ENCODE data around the gene KRT76.

Gene KRT76

GRCh38 chr12:52753283-52753682 lies 23.9 kb downstream of the KRT76 start:
- TF ChIP-seq POLR2AphosphoS5 (IDR thresholded peaks at IDR 0.05; ENCODE audit: low read depth, low read length), result no peak
- no peak for TF ChIP-seq TAF1 (IDR thresholded peaks at IDR 0.05; ENCODE audit: borderline replicate concordance, insufficient read depth, low read length)
- TF ChIP-seq REST (IDR thresholded peaks at IDR 0.05; ENCODE audit: insufficient read depth in 1 of 2, low read depth in 2 of 2, low read length in 2 of 2), result no peak
- TF ChIP-seq SIN3A (IDR thresholded peaks at IDR 0.05; ENCODE audit: borderline replicate concordance, insufficient read depth, low read length), result no peak
- no peak for TF ChIP-seq FOXP2 (optimal IDR thresholded peaks at IDR 0.05; ENCODE audit: borderline replicate concordance, extremely low read depth, extremely low read length, insufficient read depth)

GRCh38 chr12:52752516-52752915 lies 24.6 kb downstream of the KRT76 start:
- no peak for TF ChIP-seq REST (IDR thresholded peaks at IDR 0.05; ENCODE audit: insufficient read depth in 1 of 2, low read depth in 2 of 2, low read length in 2 of 2)
- no peak for TF ChIP-seq SIN3A (IDR thresholded peaks at IDR 0.05; ENCODE audit: borderline replicate concordance, insufficient read depth, low read length)
- TF ChIP-seq FOXP2 (optimal IDR thresholded peaks at IDR 0.05; ENCODE audit: borderline replicate concordance, extremely low read depth, extremely low read length, insufficient read depth), result no peak
- TF ChIP-seq POLR2AphosphoS5 (IDR thresholded peaks at IDR 0.05; ENCODE audit: low read depth, low read length), result no peak
- no peak for TF ChIP-seq TAF1 (IDR thresholded peaks at IDR 0.05; ENCODE audit: borderline replicate concordance, insufficient read depth, low read length)

GRCh38 chr12:52751795-52752194 lies 25.4 kb downstream of the KRT76 start:
- TF ChIP-seq SIN3A (IDR thresholded peaks at IDR 0.05; ENCODE audit: borderline replicate concordance, insufficient read depth, low read length), result no peak
- no peak for TF ChIP-seq REST (IDR thresholded peaks at IDR 0.05; ENCODE audit: insufficient read depth in 1 of 2, low read depth in 2 of 2, low read length in 2 of 2)
- TF ChIP-seq TAF1 (IDR thresholded peaks at IDR 0.05; ENCODE audit: borderline replicate concordance, insufficient read depth, low read length), result no peak
- no peak for TF ChIP-seq POLR2AphosphoS5 (IDR thresholded peaks at IDR 0.05; ENCODE audit: low read depth, low read length)
- no peak for TF ChIP-seq FOXP2 (optimal IDR thresholded peaks at IDR 0.05; ENCODE audit: borderline replicate concordance, extremely low read depth, extremely low read length, insufficient read depth)

- TF ChIP-seq SIN3A (IDR thresholded peaks at IDR 0.05; ENCODE audit: borderline replicate concordance, insufficient read depth, low read length), result no peak
- no peak for TF ChIP-seq REST (IDR thresholded peaks at IDR 0.05; ENCODE audit: insufficient read depth in 1 of 2, low read depth in 2 of 2, low read length in 2 of 2)
- no peak for TF ChIP-seq POLR2AphosphoS5 (IDR thresholded peaks at IDR 0.05; ENCODE audit: low read depth, low read length)
- TF ChIP-seq FOXP2 (optimal IDR thresholded peaks at IDR 0.05; ENCODE audit: borderline replicate concordance, extremely low read depth, extremely low read length, insufficient read depth), result no peak
Measured at GRCh38 chr12:52749827-52750226, 27.3 kb downstream of the KRT76 start.

- TF ChIP-seq TAF1 (IDR thresholded peaks at IDR 0.05; ENCODE audit: borderline replicate concordance, insufficient read depth, low read length) (no peak), SIN3A (IDR thresholded peaks at IDR 0.05; ENCODE audit: borderline replicate concordance, insufficient read depth, low read length) (no peak), FOXP2 (optimal IDR thresholded peaks at IDR 0.05; ENCODE audit: borderline replicate concordance, extremely low read depth, extremely low read length, insufficient read depth) (no peak), POLR2AphosphoS5 (IDR thresholded peaks at IDR 0.05; ENCODE audit: low read depth, low read length) (no peak), REST (IDR thresholded peaks at IDR 0.05; ENCODE audit: insufficient read depth in 1 of 2, low read depth in 2 of 2, low read length in 2 of 2) (no peak)
Measured at GRCh38 chr12:52748578-52748977, 28.6 kb downstream of the KRT76 start.
